Hepatic stellate cell (primary cell): ENCODE data around the gene USP34.
A peak's percentile ranks its signal among the peaks of the same experiment; 100 is the strongest.

Experiments used
- DNase-seq: peaks from one replicate; pipeline ENCODE4 v3.0.0; 2011; ENCODE audit warnings: low spot score

USP34 gene

GRCh38 chr2:61368687-61369665 lies 101.9 kb downstream of the USP34 start:
- DNase-seq, result no peak

DNA sequence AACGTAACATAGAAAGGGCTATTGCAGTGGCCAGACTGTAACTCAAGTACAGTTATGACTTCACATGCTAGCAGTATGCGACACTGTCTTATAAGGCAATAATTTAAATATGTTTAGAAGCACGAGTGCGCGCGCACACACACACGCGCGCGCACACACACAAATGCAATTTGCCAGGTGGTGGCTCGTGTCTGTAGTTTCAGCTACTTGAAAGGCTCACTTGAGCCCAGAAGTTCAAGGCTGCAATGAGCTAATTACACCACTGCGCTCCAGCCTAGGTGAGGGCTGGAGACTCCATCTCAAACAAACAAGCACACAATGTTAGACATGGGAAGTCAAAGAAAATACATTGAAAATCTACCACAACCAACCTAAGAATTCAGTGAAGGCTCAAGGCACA lies 103.7 kb downstream of the USP34 start:
- DNase-seq, result no peak

GRCh38 chr2:61363580-61363979 lies 107.3 kb downstream of the USP34 start:
- no peak for DNase-seq

DNA sequence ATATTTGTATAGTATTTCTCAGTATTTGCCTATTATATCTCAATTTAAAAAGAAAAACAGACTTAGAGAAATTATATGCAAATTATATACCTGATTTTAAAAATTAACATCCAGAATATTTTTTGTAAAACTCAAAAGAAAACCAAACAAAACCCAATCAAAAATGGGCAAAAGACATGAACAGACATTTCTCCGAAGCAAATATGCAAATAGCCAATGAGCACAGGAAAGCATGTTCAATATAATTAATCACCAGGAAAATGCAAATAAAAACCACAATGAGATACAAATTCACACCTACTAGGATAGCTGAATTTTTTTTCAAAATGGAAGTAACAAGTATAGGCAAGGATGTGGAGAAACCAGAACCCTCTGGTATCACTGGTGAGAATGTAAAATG lies 108.0 kb downstream of the USP34 start:
- DNase-seq, result no peak

- DNase-seq, result no peak
These were observed 109.8 kb downstream of the USP34 start for GRCh38 chr2:61361068-61361467.

GRCh38 chr2:61359058-61359457 lies 111.8 kb downstream of the USP34 start:
- DNase-seq, result no peak

- DNase-seq, result no peak
These were observed 113.2 kb downstream of the USP34 start for GRCh38 chr2:61357681-61358080.

DNA sequence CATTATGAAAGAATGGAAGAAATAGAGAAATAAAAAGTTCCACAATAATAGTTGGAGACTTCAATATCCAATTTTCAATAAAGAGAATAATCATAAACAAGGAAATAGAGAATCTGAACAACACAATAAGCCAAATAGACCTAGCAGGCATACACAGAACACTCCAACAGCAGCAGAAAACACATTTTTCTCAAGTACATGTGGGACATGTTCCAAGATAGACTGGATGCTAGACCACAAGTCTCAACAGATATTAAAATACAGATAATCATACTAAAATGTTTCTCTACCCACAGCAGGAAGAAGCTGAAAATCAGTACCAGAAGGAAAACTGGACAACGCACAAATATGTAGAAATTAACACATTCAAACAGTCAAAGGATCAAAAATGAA lies 113.9 kb downstream of the USP34 start:
- no peak for DNase-seq

- no peak for DNase-seq
These were observed 114.5 kb downstream of the USP34 start for GRCh38 chr2:61356261-61356957.

DNA sequence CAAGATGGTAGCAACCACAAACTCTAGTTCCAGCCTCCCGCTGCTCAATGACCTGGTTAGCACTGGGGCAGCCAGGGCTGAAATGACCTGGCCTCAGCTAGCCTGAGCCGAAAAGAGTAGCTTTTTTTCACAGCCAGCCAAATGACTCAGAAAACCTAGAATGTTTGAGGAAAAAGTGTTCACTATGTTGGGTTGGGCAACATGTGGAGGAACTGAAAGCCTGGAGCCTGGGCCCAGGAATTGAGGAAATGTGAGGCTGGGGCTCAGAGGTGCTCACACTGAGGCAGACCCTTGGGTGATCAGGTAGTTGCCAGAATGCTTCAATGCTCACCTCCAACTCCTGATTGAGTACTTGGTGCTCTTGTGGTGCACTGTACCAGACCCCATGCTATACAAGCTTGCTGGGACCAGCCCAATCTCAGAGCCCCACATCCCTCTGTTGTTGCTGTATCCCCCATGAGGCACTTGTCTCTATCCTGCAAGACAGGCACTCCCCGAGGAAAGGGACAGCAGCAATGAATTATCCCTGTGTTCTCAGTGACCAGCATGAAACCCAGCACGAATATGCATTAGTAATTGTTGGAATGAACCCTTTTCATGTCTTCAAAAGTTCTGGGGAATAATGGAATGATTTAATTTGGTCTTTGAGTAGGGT lies 116.2 kb downstream of the USP34 start:
- no peak for DNase-seq

DNA sequence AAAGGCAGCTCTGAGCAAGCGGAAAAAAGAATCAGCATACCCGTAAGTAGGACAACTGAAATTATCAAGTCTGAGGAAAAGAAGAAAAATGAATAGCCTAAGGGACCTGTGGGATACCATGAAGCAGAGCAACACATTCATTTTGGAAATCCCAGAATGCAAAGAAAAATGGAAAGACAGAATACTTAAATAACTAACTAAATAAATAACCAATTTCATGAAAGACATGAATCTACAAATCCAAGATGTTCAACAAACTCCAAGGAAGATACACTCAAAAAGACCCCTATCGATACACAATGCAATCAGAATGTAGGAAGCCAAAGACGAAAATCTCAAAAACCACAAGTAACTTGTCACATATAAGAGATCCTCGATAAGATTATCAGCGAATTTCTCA lies 117.0 kb downstream of the USP34 start:
- no peak for DNase-seq

DNA sequence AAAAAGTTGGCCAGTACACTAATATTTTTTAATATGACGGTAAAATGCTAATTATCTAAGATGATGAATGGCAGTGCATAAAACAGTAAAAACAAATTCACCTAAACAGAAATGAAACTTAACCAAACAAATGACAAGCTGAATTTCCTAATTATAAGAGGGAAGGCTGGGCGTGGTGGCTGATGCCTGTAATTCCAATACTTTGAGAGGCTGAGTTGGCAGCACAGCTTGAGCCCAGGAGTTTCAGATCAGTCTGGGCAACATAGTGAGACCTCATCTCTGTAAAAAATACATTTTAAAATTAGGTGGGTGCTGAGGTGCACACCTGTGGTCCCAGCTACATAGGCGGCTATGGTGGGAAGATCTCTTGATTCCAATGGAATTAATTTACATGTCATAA lies 120.1 kb downstream of the USP34 start:
- DNase-seq, result no peak

DNA sequence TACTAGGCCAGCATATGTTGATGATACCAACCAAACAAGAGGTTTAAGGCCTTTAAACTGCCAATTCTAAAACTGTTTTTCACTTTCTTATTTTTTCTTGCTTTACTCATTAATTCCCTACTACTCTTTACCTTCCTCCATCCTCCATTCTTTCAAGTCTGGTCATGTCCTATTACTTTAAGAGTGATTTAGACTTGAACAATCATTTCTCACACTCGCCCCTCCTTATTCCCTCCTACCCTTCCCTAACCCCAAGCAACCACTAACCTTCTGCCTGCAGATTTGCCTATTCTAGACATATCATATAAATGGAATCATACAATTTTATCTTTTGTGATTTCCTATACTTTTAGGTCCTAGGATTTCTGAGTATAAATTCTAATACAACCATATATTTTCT lies 127.7 kb downstream of the USP34 start:
- DNase-seq, result no peak

- peak; percentile 4 for DNase-seq
These were observed 130.6 kb downstream of the USP34 start for GRCh38 chr2:61340242-61340641.

GRCh38 chr2:61338447-61338846 lies 132.4 kb downstream of the USP34 start:
- no peak for DNase-seq

DNA sequence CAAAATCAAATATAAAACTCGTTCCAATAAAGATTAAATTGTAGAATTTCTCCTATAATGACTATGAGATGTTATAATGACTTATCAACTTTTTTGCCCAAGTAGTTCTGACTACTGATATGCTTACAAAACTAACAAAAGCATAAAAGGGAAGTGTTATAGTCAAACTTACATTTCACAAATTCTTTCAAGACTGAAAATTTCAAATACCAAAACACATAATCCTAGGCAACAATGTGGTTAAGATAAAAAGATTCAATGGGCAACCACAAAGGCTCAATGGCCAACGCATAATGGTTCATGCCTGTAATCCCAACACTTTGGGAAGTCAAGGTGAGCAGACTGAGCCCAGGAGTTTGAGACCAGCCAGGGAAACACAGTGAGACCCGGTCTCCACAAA lies 135.7 kb downstream of the USP34 start:
- DNase-seq, result no peak

- DNase-seq, result no peak
These were observed 136.4 kb downstream of the USP34 start for GRCh38 chr2:61334466-61334865.

- DNase-seq, result no peak
These were observed 142.1 kb downstream of the USP34 start for GRCh38 chr2:61328707-61329251.

DNA sequence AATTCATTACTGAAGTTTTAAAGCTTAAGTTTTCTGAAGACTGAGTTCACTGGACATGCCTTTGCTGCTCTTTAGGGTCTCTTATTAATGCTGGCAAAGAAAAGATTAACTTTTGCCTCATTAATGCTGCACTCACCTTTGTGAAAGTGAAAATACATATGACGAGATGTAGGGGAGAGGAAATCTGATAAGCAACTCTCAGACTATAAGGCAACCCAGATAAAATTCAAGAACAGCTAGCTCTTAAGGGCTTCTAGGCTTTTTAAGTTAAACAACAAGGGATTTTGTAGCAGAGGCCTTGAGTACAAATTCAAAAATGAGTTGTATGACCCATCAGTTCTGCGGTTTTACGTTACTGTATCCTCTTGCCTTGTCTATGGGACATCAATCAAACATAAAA lies 143.7 kb downstream of the USP34 start:
- DNase-seq, result no peak

GRCh38 chr2:61326423-61326822 lies 144.5 kb downstream of the USP34 start:
- no peak for DNase-seq

GRCh38 chr2:61320181-61320580 lies 150.7 kb downstream of the USP34 start:
- DNase-seq, result no peak

DNA sequence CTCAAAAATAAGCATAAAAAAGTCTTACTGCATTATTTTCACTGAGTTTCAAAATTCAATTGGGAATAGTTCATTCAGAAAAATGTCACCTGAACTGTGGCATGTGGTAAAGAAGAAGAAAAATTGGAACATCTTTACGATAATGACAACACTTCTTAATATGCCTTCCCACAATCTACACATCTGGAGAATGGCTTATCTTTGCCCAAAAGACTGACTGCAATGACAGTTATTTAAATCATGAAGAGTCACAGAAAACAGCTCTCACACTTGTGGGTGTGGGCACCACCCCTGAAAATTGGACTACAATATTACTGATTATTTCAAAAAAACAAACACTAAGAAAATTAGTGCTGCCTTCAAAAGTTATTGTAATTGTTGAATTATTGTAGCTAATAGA lies 152.3 kb downstream of the USP34 start:
- no peak for DNase-seq

GRCh38 chr2:61295981-61296380 lies 174.9 kb downstream of the USP34 start:
- no peak for DNase-seq
